ENCODE data around the gene ST6GALNAC5. TPM values are rescaled to one million over a fixed set of nuclear protein-coding genes. Genes with fewer than 3 reads are reported as not detected.

ST6GALNAC5 gene
- total and polyA plus RNA-seq, 10 of the 15 experiments (the other 5 are each of a cell fraction or from before 2014, with no cell fraction given): under 0.01 to 1.8 (median 0.07) TPM; not detected in 6

- TF ChIP-seq, protein P1, sequence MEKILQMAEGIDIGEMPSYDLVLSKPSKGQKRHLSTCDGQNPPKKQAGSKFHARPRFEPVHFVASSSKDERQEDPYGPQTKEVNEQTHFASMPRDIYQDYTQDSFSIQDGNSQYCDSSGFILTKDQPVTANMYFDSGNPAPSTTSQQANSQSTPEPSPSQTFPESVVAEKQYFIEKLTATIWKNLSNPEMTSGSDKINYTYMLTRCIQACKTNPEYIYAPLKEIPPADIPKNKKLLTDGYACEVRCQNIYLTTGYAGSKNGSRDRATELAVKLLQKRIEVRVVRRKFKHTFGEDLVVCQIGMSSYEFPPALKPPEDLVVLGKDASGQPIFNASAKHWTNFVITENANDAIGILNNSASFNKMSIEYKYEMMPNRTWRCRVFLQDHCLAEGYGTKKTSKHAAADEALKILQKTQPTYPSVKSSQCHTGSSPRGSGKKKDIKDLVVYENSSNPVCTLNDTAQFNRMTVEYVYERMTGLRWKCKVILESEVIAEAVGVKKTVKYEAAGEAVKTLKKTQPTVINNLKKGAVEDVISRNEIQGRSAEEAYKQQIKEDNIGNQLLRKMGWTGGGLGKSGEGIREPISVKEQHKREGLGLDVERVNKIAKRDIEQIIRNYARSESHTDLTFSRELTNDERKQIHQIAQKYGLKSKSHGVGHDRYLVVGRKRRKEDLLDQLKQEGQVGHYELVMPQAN (conservative IDR thresholded peaks at IDR 0.05): no peak
- TF ChIP-seq SMC3 (IDR thresholded peaks at IDR 0.05; ENCODE audit: borderline replicate concordance, low read length): no peak
- no peak for TF ChIP-seq POU2F2 (IDR thresholded peaks at IDR 0.05; ENCODE audit: borderline replicate concordance, low read depth, low read length)
- TF ChIP-seq, protein P2, sequence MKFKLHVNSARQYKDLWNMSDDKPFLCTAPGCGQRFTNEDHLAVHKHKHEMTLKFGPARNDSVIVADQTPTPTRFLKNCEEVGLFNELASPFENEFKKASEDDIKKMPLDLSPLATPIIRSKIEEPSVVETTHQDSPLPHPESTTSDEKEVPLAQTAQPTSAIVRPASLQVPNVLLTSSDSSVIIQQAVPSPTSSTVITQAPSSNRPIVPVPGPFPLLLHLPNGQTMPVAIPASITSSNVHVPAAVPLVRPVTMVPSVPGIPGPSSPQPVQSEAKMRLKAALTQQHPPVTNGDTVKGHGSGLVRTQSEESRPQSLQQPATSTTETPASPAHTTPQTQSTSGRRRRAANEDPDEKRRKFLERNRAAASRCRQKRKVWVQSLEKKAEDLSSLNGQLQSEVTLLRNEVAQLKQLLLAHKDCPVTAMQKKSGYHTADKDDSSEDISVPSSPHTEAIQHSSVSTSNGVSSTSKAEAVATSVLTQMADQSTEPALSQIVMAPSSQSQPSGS (IDR thresholded peaks at IDR 0.05; ENCODE audit: low read length): no peak
- TF ChIP-seq TAF1 (IDR thresholded peaks at IDR 0.05; ENCODE audit: borderline replicate concordance, low read depth, low read length): no peak
- no peak; the same call in 1 of the 2 replicates for TF ChIP-seq GATAD2B (conservative IDR thresholded peaks at IDR 0.05; ENCODE audit: low read depth)
- TF ChIP-seq FOXM1 (IDR thresholded peaks at IDR 0.05; ENCODE audit: low read depth, low read length): no peak
- 0 out of 2 replicates have a peak, but pooled peaks have one; percentile 18 for TF ChIP-seq ZNF207 (IDR thresholded peaks at IDR 0.05; ENCODE audit: borderline replicate concordance)
- no peak for TF ChIP-seq POLR2AphosphoS2 (IDR thresholded peaks at IDR 0.05; ENCODE audit: low read depth, low read length)
- TF ChIP-seq BCL11A (IDR thresholded peaks at IDR 0.05; ENCODE audit: low read depth, low read length): peak; percentile 66; the same call in 1 of the 2 replicates
- TF ChIP-seq HDAC6 (IDR thresholded peaks at IDR 0.05; ENCODE audit: unreplicated experiment): no peak
- peak; percentile 24 to 54; a peak in 2 of 4 replicates for TF ChIP-seq EP300 (IDR thresholded peaks at IDR 0.05; ENCODE audit: borderline replicate concordance in 1 of 2, control insufficient read depth in 1 of 2, low read depth in 2 of 2, low read length in 2 of 2)
- TF ChIP-seq CREB1 (IDR thresholded peaks at IDR 0.05; ENCODE audit: low read depth): no peak
- TF ChIP-seq TARDBP (IDR thresholded peaks at IDR 0.05; ENCODE audit: borderline replicate concordance): no peak
- TF ChIP-seq, protein P3, sequence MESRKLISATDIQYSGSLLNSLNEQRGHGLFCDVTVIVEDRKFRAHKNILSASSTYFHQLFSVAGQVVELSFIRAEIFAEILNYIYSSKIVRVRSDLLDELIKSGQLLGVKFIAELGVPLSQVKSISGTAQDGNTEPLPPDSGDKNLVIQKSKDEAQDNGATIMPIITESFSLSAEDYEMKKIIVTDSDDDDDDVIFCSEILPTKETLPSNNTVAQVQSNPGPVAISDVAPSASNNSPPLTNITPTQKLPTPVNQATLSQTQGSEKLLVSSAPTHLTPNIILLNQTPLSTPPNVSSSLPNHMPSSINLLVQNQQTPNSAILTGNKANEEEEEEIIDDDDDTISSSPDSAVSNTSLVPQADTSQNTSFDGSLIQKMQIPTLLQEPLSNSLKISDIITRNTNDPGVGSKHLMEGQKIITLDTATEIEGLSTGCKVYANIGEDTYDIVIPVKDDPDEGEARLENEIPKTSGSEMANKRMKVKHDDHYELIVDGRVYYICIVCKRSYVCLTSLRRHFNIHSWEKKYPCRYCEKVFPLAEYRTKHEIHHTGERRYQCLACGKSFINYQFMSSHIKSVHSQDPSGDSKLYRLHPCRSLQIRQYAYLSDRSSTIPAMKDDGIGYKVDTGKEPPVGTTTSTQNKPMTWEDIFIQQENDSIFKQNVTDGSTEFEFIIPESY (IDR thresholded peaks at IDR 0.05): no peak
- TF ChIP-seq, protein P4, sequence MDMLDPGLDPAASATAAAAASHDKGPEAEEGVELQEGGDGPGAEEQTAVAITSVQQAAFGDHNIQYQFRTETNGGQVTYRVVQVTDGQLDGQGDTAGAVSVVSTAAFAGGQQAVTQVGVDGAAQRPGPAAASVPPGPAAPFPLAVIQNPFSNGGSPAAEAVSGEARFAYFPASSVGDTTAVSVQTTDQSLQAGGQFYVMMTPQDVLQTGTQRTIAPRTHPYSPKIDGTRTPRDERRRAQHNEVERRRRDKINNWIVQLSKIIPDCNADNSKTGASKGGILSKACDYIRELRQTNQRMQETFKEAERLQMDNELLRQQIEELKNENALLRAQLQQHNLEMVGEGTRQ (IDR thresholded peaks at IDR 0.05; ENCODE audit: borderline replicate concordance, low read depth, low read length): no peak
- no peak for TF ChIP-seq TCF12 (IDR thresholded peaks at IDR 0.05; ENCODE audit: low read depth, low read length)
- no peak for TF ChIP-seq PRDM15 (CRISPR knock-in tag; IDR thresholded peaks at IDR 0.05)
Observed at GRCh38 chr1:76939050-76939816, 72.0 kb downstream of the ST6GALNAC5 start (continued).
